Measurements from ENCODE around the gene NFE2.

- TF ChIP-seq POLR2A (IDR thresholded peaks at IDR 0.05; ENCODE audit: extremely low read depth, insufficient read length), result no peak
- no peak for TF ChIP-seq CTCF (IDR thresholded peaks at IDR 0.05; ENCODE audit: low read depth, low read length)
- no peak for TF ChIP-seq MAX (IDR thresholded peaks at IDR 0.05; ENCODE audit: low read depth, low read length)
Observed at GRCh38 chr12:54261815-54262402, 38.9 kb downstream of the NFE2 start.

Data from NB4 (cell line).